NCI-H187 treated with DMSO at 0.1 percent for 48 hours (cell line): ENCODE data around the gene MVB12B.

Experiments
- DNase-seq: peaks from one replicate; lab custom pipeline; 2025; lab: John Stamatoyannopoulos, UW

Gene MVB12B

GRCh38 chr9:126494264-126494663 is 167.6 kb downstream of the MVB12B start:
- DNase-seq: no peak

- no peak for DNase-seq
These were observed 168.1 kb downstream of the MVB12B start for GRCh38 chr9:126494746-126495145.

- no peak for DNase-seq
These were observed 169.0 kb downstream of the MVB12B start for GRCh38 chr9:126495411-126496180.

- DNase-seq: no peak
These were observed 169.6 kb downstream of the MVB12B start for GRCh38 chr9:126496181-126496576.

- no peak for DNase-seq
These were observed 170.4 kb downstream of the MVB12B start for GRCh38 chr9:126496781-126497659.

- DNase-seq: no peak
These were observed 171.1 kb downstream of the MVB12B start for GRCh38 chr9:126497660-126498275.

GRCh38 chr9:126498331-126498730 is 171.7 kb downstream of the MVB12B start:
- DNase-seq: no peak

- DNase-seq: no peak
These were observed 172.6 kb downstream of the MVB12B start for GRCh38 chr9:126499005-126499910.

- DNase-seq: no peak
These were observed 173.4 kb downstream of the MVB12B start for GRCh38 chr9:126499911-126500599.

- DNase-seq: no peak
These were observed 174.2 kb downstream of the MVB12B start for GRCh38 chr9:126500600-126501382.

GRCh38 chr9:126501383-126502331 is 175.0 kb downstream of the MVB12B start:
- DNase-seq: no peak

GRCh38 chr9:126502417-126503332 is 176.0 kb downstream of the MVB12B start:
- DNase-seq: no peak

GRCh38 chr9:126503333-126504085 is 176.9 kb downstream of the MVB12B start:
- no peak for DNase-seq

GRCh38 chr9:126504086-126504976 is 177.7 kb downstream of the MVB12B start:
- DNase-seq: no peak

- DNase-seq: no peak
These were observed 178.4 kb downstream of the MVB12B start for GRCh38 chr9:126504977-126505455.
